Astrocyte (in vitro differentiated cells and primary cell): ENCODE results near the gene NME7.

Experiments
- CTCF ChIP-seq: IDR thresholded peaks from 2 replicates; pipeline ENCODE4 v1.5.1; 2011; ENCODE audit warnings: low read depth, mild to moderate bottlenecking, inconsistent platforms, low read length, moderate library complexity; ENCODE audit not compliant: insufficient read depth
- EZH2 ChIP-seq: IDR thresholded peaks from 2 replicates; pipeline ENCODE4 v1.6.1; 2012; ENCODE audit warnings: mild to moderate bottlenecking, low read length, inconsistent platforms; ENCODE audit not compliant: insufficient read depth

GRCh38 chr1:169305356-169305755 lies 62.2 kb downstream of the NME7 start:
- TF ChIP-seq EZH2 (no peak), CTCF (no peak)
